Nephron (organoid): ENCODE data around the gene SMARCAD1.

Experiments used
- H3K27ac Mint-ChIP-seq, 3 experiments: 2 replicates each; pipeline ENCODE4 v1.8.0; 2020; ENCODE audit warnings: mixed read lengths in 3 of 3, mild to moderate bottlenecking in 2 of 3, moderate library complexity in 1 of 3
- H3K27me3 Mint-ChIP-seq: 2 replicates; pipeline ENCODE4 v1.8.0; 2021; ENCODE audit warnings: low read depth, mild to moderate bottlenecking, moderate library complexity, mixed read lengths
- H3K36me3 Mint-ChIP-seq: 2 replicates; pipeline ENCODE4 v1.8.0; 2020; ENCODE audit warnings: low read depth, mixed read lengths
- H3K4me1 Mint-ChIP-seq: 2 replicates; pipeline ENCODE4 v1.8.0; 2020; ENCODE audit warnings: mixed read lengths
- H3K4me3 Mint-ChIP-seq, 3 experiments: 2 replicates each; pipeline ENCODE4 v1.8.0; 2020; ENCODE audit warnings: mild to moderate bottlenecking in 3 of 3, mixed read lengths in 3 of 3, moderate library complexity in 2 of 3
- H3K9me3 Mint-ChIP-seq: 2 replicates; pipeline ENCODE4 v1.8.0; 2020; ENCODE audit warnings: mixed read lengths
- TF ChIP-seq, protein P1 (sequence below), 3 experiments: fragments of 200-600 bp; sonication (generic); IDR thresholded peaks; one replicate each; pipeline ENCODE4 v1.5.0; 2021; ENCODE audit warnings: antibody characterized with exemption in 3 of 3; ENCODE audit not compliant: unreplicated experiment in 3 of 3

SMARCAD1 gene

GRCh38 chr4:94235825-94236224 is 28.2 kb downstream of the SMARCAD1 start:
- Mint-ChIP-seq H3K27ac (no peak overlapping the region), H3K4me3 (no peak overlapping the region), H3K9me3 (no peaks in the 10 kb centered on the region), H3K36me3 (peaks cover 51% of the 10 kb centered on the region), H3K27me3 (no peaks in the 10 kb centered on the region), H3K4me1 (no peaks in the 10 kb centered on the region)
- TF ChIP-seq, protein P1, sequence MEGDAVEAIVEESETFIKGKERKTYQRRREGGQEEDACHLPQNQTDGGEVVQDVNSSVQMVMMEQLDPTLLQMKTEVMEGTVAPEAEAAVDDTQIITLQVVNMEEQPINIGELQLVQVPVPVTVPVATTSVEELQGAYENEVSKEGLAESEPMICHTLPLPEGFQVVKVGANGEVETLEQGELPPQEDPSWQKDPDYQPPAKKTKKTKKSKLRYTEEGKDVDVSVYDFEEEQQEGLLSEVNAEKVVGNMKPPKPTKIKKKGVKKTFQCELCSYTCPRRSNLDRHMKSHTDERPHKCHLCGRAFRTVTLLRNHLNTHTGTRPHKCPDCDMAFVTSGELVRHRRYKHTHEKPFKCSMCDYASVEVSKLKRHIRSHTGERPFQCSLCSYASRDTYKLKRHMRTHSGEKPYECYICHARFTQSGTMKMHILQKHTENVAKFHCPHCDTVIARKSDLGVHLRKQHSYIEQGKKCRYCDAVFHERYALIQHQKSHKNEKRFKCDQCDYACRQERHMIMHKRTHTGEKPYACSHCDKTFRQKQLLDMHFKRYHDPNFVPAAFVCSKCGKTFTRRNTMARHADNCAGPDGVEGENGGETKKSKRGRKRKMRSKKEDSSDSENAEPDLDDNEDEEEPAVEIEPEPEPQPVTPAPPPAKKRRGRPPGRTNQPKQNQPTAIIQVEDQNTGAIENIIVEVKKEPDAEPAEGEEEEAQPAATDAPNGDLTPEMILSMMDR (IDR thresholded peaks at IDR 0.05; ENCODE audit: unreplicated experiment in 3 of 3), result no peak

DNA sequence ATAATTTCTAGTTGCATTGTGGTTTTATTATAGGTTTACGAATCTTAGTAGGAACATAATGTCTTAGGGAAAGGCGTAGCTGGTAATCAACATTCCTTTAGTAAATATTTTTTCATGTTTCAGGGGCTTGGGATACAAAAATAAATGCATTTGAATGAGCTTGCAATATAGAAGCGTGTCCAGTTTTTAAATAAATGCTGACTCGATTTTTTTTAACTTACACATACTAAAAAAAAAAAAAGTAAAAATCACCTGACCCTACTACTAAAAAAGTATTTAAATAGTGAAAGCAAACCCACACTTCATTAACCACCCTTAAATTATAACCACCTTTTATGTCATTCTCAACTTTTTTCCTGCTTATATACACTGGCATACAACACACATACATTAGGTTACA is 29.6 kb downstream of the SMARCAD1 start:
- no peak overlapping the region for H3K4me3 Mint-ChIP-seq
- TF ChIP-seq, protein P1 (IDR thresholded peaks at IDR 0.05; ENCODE audit: unreplicated experiment in 3 of 3), result no peak
- H3K4me1 Mint-ChIP-seq, result no peaks in the 10 kb centered on the region
- no peaks in the 10 kb centered on the region for H3K9me3 Mint-ChIP-seq
- no peaks in the 10 kb centered on the region for H3K27me3 Mint-ChIP-seq
- H3K36me3 Mint-ChIP-seq, result peaks cover 56% of the 10 kb centered on the region
- H3K27ac Mint-ChIP-seq, result no peak overlapping the region

DNA sequence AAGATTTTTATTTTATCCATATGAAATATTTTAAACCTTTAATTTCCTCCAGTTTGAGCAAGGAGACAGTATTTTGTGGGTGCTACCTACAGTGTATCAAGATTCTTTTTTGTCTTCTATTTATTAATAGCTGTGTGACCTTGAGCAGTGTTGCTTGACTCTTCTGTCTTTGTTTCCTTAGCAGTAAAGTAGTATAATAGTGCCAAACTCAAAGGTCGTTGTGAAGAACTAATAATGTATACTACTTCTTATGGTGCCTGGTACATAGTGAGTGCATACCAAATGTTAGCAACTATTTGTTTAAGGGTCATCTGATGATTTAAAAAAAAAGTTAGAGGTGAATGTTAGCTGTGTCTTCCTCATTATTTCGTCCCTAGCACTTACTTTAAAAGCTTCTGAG is 30.5 kb downstream of the SMARCAD1 start:
- H3K27me3 Mint-ChIP-seq, result no peaks in the 10 kb centered on the region
- no peaks in the 10 kb centered on the region for H3K9me3 Mint-ChIP-seq
- no peak overlapping the region for H3K4me3 Mint-ChIP-seq
- H3K4me1 Mint-ChIP-seq, result no peaks in the 10 kb centered on the region
- H3K27ac Mint-ChIP-seq, result peak overlapping the region in 1 of 3 experiments; percentile 48
- peaks cover 57% of the 10 kb centered on the region for H3K36me3 Mint-ChIP-seq
- TF ChIP-seq, protein P1 (IDR thresholded peaks at IDR 0.05; ENCODE audit: unreplicated experiment in 3 of 3), result no peak

DNA sequence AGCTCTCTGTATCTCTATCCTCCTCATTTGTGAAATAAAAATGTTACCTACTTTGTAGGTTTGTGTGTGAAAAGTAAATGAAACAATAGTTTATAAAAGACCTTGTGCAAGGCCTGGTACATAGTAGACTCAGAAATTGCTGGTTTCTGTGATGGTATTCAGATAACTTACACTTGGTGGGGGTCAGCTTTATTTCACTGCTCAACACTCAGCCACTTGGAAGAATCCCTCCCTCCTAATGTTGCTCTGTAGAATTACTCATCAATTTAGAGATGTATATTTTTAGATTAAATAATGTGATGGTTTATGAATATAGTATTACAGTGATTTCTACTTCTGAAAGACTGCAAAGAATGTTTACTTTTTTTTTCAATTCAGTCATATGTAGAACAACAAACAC is 32.7 kb downstream of the SMARCAD1 start:
- Mint-ChIP-seq H3K9me3 (no peaks in the 10 kb centered on the region), H3K27ac (no peak overlapping the region), H3K4me1 (no peaks in the 10 kb centered on the region), H3K4me3 (no peak overlapping the region), H3K36me3 (peaks cover 66% of the 10 kb centered on the region), H3K27me3 (no peaks in the 10 kb centered on the region)
- TF ChIP-seq, protein P1 (IDR thresholded peaks at IDR 0.05; ENCODE audit: unreplicated experiment in 3 of 3), result no peak

DNA sequence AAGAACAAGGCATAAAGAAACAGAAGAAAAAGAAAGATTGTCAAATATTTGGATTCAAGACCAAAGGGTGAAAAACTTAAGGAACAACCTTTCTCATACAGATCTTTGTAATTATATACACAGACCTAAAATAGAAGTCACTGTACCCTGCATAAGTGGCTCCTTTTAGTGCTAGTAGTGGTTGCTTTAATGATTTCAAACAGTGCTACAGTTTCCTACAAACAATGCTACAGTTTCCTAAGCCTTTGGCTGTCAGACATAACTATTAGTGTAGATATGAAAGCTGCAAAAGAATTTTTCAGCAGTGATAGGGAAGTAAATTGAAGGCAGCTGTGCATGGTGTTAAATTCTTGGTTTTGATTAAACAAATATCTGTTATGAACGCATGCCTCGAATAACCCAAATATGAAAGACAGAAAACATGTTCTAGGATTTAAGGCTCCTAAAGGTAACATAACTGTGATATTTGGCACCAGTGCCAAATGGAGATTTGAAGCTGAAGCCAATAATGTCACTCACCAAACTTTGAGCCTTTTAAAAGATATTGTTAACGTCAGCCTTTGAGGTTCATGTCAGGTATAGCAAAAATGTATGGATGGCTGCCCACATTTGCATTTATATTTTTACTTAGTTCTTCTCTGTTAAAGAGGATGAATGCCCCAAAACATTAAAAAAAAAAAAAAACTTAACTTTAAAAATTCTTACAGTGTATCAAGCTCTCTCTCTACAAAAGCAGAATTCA is 36.6 kb downstream of the SMARCAD1 start:
- H3K36me3 Mint-ChIP-seq, result peaks cover 71% of the 10 kb centered on the region

More for the DNA sequence above, 36.6 kb downstream of the SMARCAD1 start:
- no peaks in the 10 kb centered on the region for H3K27me3 Mint-ChIP-seq
- TF ChIP-seq, protein P1 (IDR thresholded peaks at IDR 0.05; ENCODE audit: unreplicated experiment in 3 of 3), result no peak
- no peaks in the 10 kb centered on the region for H3K4me1 Mint-ChIP-seq
- no peak overlapping the region for H3K4me3 Mint-ChIP-seq
- H3K27ac Mint-ChIP-seq, result peak overlapping the region in 1 of 3 experiments; percentile 14
- H3K9me3 Mint-ChIP-seq, result no peaks in the 10 kb centered on the region
